HepG2 (cell line): ENCODE measurements around the gene PDE9A. TPM values are rescaled to one million over a fixed set of nuclear protein-coding genes. Genes with fewer than 3 reads are reported as not detected.
A peak's percentile ranks its signal among the peaks of the same experiment; 100 is the strongest.

Source experiments
- CEBPG ChIP-seq: IDR thresholded peaks from 2 replicates; pipeline ENCODE4 v1.6.1; 2016
- CENPX ChIP-seq: sonication (generic); formaldehyde crosslinking; IDR thresholded peaks from 2 replicates; pipeline ENCODE4 v1.9.0; 2021; ENCODE audit warnings: mild to moderate bottlenecking, missing genetic modification reagents, moderate library complexity
- HIVEP1 ChIP-seq: sonication (generic); formaldehyde crosslinking; IDR thresholded peaks from 2 replicates; pipeline ENCODE4 v1.4.0; 2020; ENCODE audit warnings: mild to moderate bottlenecking, missing genetic modification reagents
- HNRNPH1 ChIP-seq: fragments of 200-400 bp; formaldehyde crosslinking; optimal IDR thresholded peaks from 2 replicates; pipeline ENCODE3; 2017; ENCODE audit warnings: mild to moderate bottlenecking, low read depth, low read length
- KAT7 ChIP-seq: IDR thresholded peaks from 2 replicates; pipeline ENCODE4 v1.6.1; 2018; ENCODE audit warnings: borderline replicate concordance, missing compliant biosample characterization
- KDM1A ChIP-seq: IDR thresholded peaks from 2 replicates; pipeline ENCODE4 v1.6.1; 2016; ENCODE audit warnings: missing compliant biosample characterization
- SALL1 ChIP-seq: sonication (generic); formaldehyde crosslinking; IDR thresholded peaks from 2 replicates; pipeline ENCODE4 v1.8.0; 2022; ENCODE audit warnings: mild to moderate bottlenecking, missing genetic modification reagents
- YEATS4 ChIP-seq: sonication (generic); formaldehyde crosslinking; IDR thresholded peaks from 2 replicates; pipeline ENCODE4 v1.4.0; 2020; ENCODE audit warnings: missing genetic modification reagents, borderline replicate concordance
- ZBTB38 ChIP-seq: sonication (generic); formaldehyde crosslinking; IDR thresholded peaks from 2 replicates; pipeline ENCODE4 v1.5.1; 2020; ENCODE audit warnings: mild to moderate bottlenecking, missing genetic modification reagents
- ZNF24 ChIP-seq: fragments of 450-650 bp; IDR thresholded peaks from 2 replicates; pipeline ENCODE4 v1.6.1; 2017; ENCODE audit warnings: antibody characterized with exemption, mild to moderate bottlenecking
- ZNF263 ChIP-seq: sonication (generic); formaldehyde crosslinking; IDR thresholded peaks from 2 replicates; pipeline ENCODE4 v1.4.0; 2020; ENCODE audit warnings: missing genetic modification reagents
- ZNF326 ChIP-seq: sonication (generic); formaldehyde crosslinking; IDR thresholded peaks from 2 replicates; pipeline ENCODE4 v1.4.0; 2020; ENCODE audit warnings: missing genetic modification reagents, borderline replicate concordance
- ZNF547 ChIP-seq: sonication (generic); formaldehyde crosslinking; IDR thresholded peaks from 2 replicates; pipeline ENCODE4 v1.5.1; 2020; ENCODE audit warnings: mild to moderate bottlenecking, missing genetic modification reagents
- ZNF660 ChIP-seq: sonication (generic); formaldehyde crosslinking; IDR thresholded peaks from 2 replicates; pipeline ENCODE4 v1.5.1; 2020; ENCODE audit warnings: mild to moderate bottlenecking, low read depth, missing genetic modification reagents, borderline replicate concordance
- polyA plus RNA-seq, 8 experiments: library from polyadenylated mRNA; depleted of rRNA in 3 of 8; stranded (reverse) in 7 of 8; unstranded in 1 of 8; fragments of >200 nt; fragmentation: Illumina TruSeq in 4 of 8; extraction: Trizol in 4 of 8; gene quantifications; 2 replicates each; pipeline versions ENCODE4 v1.2.1 to v1.2.3, GENCODE V29; 2011 to 2016; ENCODE audit warnings: low read depth in 4 of 8, missing spikeins in 1 of 8, mixed read lengths in 1 of 8; ENCODE audit not compliant: insufficient read depth in 1 of 8
- total RNA-seq, 5 experiments: library from RNA; depleted of rRNA; stranded (reverse); fragments of >200 nt; fragmentation: Illumina TruSeq; extraction: Trizol; gene quantifications; 2 replicates each; pipeline ENCODE4 v1.2.3, GENCODE V29; 2016; ENCODE audit warnings: low read depth in 1 of 5
- TF ChIP-seq, protein P1 (sequence below), 2 experiments: fragments of 450-650 bp in 1 of 2; sonication (generic) in 1 of 2; formaldehyde crosslinking; IDR thresholded peaks; 2 replicates each; pipeline versions ENCODE4 v1.5.0 to v1.8.0; 2020 to 2022; ENCODE audit warnings: mild to moderate bottlenecking in 1 of 2, missing genetic modification reagents in 1 of 2
- TF ChIP-seq, protein P2 (sequence below): sonication (generic); formaldehyde crosslinking; IDR thresholded peaks from 2 replicates; pipeline ENCODE4 v1.4.0; 2020; ENCODE audit warnings: missing genetic modification reagents, borderline replicate concordance
- TF ChIP-seq, protein P3 (sequence below): sonication (generic); formaldehyde crosslinking; IDR thresholded peaks from 2 replicates; pipeline ENCODE4 v1.4.0; 2020; ENCODE audit warnings: mild to moderate bottlenecking, missing genetic modification reagents
- TF ChIP-seq, protein P4 (sequence below): IDR thresholded peaks from 2 replicates; pipeline ENCODE4 v1.6.1; 2016; ENCODE audit warnings: low read depth, missing genetic modification reagents, missing compliant biosample characterization
- TF ChIP-seq, protein P5 (sequence below): sonication (generic); IDR thresholded peaks from 2 replicates; pipeline ENCODE4 v1.6.1; 2016; ENCODE audit warnings: low read depth, borderline replicate concordance

The PDE9A gene
- total and polyA plus RNA-seq, 2 of the 13 experiments (the other 11 are each of a cell fraction or from before 2014, with no cell fraction given): 4.6 to 19.7 TPM

DNA sequence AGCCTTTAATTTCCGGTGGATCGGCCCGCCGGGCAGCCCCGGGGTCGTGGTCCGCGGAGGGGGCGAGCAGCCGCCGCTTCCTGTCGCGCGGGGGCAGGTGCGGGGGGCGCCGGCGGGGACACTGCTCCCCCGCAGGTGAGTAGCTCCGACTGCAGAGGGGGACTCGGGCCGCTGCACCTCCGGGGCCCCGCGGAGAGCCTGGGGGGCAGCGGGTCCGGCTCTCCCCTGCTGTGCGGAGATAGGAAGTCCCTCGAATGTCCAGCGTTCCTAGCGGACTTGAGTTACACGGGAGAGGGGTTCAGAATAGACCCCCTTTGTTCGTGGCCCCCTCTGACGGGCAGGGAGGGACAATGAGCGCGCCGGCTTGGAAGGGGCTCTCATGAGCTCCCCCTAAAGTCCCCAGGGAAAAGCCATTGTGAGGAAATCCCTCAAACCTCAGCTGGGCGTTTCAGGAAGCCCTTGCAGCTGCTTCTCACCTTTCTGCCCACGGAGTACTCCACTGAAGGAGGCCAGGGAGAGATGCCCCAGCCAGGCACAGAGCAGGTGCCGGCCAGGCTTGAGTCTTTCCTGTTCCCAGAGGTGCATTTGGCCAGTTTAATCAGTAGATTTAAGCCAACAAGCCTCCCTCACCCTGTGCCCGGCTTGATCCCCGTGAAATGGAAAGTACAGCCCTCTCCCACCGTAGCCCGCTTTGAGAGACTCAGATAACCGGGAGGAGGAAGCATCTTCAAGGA is 925 bp downstream of the PDE9A start (continued):
- TF ChIP-seq ZNF660 (CRISPR knock-in tag) (no peak), ZNF24 (no peak), ZNF547 (CRISPR knock-in tag) (no peak), HIVEP1 (CRISPR knock-in tag) (no peak), KAT7 (CRISPR knock-in tag) (no peak), KDM1A (CRISPR knock-in tag) (no peak), SALL1 (peak; percentile 11; the same call in 1 of the 2 replicates), YEATS4 (CRISPR knock-in tag) (0 out of 2 replicates have a peak, but pooled peaks have one; percentile 33), CENPX (CRISPR knock-in tag) (no peak), CEBPG (0 out of 2 replicates have a peak, but pooled peaks have one; percentile 12), HNRNPH1 (no peak), ZNF263 (CRISPR knock-in tag) (no peak), ZBTB38 (CRISPR knock-in tag) (no peak), ZNF326 (no peak)
- TF ChIP-seq, protein P1, sequence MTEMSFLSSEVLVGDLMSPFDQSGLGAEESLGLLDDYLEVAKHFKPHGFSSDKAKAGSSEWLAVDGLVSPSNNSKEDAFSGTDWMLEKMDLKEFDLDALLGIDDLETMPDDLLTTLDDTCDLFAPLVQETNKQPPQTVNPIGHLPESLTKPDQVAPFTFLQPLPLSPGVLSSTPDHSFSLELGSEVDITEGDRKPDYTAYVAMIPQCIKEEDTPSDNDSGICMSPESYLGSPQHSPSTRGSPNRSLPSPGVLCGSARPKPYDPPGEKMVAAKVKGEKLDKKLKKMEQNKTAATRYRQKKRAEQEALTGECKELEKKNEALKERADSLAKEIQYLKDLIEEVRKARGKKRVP (CRISPR knock-in tag; IDR thresholded peaks at IDR 0.05): no peak
- TF ChIP-seq, protein P2, sequence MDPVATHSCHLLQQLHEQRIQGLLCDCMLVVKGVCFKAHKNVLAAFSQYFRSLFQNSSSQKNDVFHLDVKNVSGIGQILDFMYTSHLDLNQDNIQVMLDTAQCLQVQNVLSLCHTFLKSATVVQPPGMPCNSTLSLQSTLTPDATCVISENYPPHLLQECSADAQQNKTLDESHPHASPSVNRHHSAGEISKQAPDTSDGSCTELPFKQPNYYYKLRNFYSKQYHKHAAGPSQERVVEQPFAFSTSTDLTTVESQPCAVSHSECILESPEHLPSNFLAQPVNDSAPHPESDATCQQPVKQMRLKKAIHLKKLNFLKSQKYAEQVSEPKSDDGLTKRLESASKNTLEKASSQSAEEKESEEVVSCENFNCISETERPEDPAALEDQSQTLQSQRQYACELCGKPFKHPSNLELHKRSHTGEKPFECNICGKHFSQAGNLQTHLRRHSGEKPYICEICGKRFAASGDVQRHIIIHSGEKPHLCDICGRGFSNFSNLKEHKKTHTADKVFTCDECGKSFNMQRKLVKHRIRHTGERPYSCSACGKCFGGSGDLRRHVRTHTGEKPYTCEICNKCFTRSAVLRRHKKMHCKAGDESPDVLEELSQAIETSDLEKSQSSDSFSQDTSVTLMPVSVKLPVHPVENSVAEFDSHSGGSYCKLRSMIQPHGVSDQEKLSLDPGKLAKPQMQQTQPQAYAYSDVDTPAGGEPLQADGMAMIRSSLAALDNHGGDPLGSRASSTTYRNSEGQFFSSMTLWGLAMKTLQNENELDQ (CRISPR knock-in tag): no peak
- TF ChIP-seq, protein P3, sequence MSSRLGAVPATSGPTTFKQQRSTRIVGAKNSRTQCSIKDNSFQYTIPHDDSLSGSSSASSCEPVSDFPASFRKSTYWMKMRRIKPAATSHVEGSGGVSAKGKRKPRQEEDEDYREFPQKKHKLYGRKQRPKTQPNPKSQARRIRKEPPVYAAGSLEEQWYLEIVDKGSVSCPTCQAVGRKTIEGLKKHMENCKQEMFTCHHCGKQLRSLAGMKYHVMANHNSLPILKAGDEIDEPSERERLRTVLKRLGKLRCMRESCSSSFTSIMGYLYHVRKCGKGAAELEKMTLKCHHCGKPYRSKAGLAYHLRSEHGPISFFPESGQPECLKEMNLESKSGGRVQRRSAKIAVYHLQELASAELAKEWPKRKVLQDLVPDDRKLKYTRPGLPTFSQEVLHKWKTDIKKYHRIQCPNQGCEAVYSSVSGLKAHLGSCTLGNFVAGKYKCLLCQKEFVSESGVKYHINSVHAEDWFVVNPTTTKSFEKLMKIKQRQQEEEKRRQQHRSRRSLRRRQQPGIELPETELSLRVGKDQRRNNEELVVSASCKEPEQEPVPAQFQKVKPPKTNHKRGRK (CRISPR knock-in tag): no peak
- TF ChIP-seq, protein P4, sequence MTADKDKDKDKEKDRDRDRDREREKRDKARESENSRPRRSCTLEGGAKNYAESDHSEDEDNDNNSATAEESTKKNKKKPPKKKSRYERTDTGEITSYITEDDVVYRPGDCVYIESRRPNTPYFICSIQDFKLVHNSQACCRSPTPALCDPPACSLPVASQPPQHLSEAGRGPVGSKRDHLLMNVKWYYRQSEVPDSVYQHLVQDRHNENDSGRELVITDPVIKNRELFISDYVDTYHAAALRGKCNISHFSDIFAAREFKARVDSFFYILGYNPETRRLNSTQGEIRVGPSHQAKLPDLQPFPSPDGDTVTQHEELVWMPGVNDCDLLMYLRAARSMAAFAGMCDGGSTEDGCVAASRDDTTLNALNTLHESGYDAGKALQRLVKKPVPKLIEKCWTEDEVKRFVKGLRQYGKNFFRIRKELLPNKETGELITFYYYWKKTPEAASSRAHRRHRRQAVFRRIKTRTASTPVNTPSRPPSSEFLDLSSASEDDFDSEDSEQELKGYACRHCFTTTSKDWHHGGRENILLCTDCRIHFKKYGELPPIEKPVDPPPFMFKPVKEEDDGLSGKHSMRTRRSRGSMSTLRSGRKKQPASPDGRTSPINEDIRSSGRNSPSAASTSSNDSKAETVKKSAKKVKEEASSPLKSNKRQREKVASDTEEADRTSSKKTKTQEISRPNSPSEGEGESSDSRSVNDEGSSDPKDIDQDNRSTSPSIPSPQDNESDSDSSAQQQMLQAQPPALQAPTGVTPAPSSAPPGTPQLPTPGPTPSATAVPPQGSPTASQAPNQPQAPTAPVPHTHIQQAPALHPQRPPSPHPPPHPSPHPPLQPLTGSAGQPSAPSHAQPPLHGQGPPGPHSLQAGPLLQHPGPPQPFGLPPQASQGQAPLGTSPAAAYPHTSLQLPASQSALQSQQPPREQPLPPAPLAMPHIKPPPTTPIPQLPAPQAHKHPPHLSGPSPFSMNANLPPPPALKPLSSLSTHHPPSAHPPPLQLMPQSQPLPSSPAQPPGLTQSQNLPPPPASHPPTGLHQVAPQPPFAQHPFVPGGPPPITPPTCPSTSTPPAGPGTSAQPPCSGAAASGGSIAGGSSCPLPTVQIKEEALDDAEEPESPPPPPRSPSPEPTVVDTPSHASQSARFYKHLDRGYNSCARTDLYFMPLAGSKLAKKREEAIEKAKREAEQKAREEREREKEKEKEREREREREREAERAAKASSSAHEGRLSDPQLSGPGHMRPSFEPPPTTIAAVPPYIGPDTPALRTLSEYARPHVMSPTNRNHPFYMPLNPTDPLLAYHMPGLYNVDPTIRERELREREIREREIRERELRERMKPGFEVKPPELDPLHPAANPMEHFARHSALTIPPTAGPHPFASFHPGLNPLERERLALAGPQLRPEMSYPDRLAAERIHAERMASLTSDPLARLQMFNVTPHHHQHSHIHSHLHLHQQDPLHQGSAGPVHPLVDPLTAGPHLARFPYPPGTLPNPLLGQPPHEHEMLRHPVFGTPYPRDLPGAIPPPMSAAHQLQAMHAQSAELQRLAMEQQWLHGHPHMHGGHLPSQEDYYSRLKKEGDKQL: no peak
- TF ChIP-seq, protein P5, sequence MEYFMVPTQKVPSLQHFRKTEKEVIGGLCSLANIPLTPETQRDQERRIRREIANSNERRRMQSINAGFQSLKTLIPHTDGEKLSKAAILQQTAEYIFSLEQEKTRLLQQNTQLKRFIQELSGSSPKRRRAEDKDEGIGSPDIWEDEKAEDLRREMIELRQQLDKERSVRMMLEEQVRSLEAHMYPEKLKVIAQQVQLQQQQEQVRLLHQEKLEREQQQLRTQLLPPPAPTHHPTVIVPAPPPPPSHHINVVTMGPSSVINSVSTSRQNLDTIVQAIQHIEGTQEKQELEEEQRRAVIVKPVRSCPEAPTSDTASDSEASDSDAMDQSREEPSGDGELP: 0 out of 2 replicates have a peak, but pooled peaks have one; percentile 35
